Stimulated activated CD4-positive, alpha-beta T cell treated with anti-CD3 and anti-CD28 coated beads, TNF-alpha, amount 100 ng/mL, for 1 hour (primary cell): ENCODE measurements around the gene CAV3.
A peak's percentile ranks its signal among the peaks of the same experiment; 100 is the strongest.

Experiments used
- DNase-seq, 3 donors: peaks; one replicate each; pipeline ENCODE4 v3.0.0-alpha.2; 2020; ENCODE audit warnings: low read depth in 3 of 3, low spot score in 1 of 3

Gene CAV3

DNA sequence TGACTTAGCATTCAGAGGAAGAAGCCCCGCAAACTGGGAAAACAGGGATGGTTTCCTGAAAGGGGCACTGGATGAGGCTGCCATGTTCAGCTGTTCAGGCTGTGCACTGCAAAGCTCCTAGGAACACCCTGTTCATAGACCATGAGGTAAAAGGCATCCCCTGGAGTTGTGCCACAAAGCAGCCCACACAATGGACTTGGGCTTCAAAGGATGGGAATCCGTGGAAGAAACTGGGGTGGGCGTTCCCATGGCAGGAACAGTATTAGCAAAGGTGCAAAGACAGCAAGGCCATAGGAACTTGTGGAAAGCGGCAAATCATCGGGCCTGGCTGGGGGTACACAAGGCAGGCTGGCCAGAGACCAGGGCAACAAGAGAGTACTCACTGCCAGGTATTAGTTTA, 26.9 kb downstream of the CAV3 start:
- DNase-seq: no peak

DNA sequence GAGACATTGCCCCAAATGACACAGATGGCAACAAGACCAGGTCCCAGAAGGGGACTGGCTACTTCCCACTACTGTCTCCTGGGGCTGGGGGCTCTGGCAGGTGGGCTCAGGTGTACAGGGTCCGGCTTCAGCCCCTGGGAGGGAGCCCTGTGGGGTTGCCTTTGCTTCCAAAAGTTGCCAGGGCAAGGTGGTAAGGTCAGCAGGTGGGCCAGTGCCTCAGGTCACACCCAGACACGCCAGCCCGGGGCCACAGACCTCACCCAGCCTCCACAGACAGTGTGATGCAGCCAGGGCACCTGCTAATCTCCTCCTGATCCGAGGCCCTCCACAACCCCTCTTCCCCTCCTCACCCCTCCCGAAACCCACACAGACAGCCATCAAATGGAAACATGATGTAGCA, 28.3 kb downstream of the CAV3 start:
- no peak for DNase-seq

DNA sequence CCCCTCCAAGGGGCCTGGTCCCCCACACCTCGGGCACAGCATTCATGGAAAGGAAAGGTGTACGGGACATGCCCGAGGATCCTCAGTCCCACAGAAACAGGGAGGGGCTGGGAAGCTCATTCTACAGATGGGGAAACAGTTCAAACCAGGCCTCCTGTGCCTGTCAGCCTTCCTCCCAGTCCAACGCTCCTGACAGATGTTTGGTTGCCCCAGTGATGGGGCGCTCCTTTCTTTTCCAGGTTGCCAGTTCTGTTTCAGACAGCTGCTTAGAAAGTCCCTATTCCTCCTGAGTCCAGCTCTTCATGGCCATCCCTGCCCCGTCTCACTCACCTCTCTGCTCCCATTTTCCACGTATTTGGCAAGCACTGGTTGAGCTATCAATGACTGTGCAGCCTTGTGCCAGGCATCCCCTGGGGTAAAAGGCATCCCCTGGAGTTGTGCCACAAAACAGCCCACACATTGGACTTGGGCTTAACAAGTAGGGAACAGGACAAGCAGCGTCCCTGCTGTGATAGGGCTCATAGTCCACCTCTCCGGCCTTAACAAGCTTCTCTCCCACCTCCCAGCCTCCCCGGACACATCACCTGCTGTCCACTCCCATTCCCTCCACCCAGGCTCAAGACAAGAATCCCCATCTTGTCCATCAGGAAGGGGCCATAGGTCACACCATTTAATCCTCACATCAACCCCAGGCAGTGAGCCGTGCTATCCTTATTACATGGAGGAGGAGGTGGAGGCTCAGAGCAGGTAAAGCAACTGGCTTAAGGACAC, 29.2 kb downstream of the CAV3 start:
- no peak for DNase-seq

DNA sequence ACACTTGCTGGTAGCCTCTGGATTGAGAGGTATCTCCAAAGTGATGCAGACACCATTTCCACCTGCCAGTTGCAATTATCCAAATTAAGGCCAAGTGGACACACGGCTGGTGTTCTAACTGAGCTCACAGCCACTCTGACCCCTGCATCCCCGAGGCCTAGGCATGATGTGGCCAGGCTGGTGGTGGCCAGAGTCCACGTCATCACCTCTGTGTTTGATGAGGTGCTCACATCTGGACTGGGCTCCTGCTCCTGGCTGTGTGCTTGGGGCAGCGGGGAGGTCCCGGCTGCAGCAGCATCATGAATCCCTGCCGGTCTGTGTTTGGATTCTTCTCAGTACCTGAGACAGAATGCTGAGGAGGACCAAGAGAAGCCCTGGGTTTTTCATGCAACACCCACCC, 30.9 kb downstream of the CAV3 start:
- no peak for DNase-seq

DNA sequence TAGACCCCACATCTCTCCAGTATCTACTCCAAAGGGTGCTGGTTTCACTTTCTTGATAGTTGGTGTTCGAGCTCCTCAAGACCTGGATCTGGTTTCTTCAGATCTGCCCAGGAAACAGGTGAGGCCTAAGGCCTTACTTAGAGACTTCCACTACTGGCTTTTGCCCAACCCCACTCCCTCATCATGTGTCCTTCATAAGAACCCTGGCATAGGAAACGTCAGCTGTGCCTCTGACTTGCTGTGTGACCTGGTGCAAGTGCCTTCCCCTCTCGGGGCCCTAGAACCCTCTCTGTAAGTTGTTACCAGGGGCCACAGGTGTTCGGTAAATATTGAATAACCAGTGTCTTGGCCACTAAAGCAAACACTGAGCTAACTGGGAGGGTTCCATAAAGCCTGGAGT, 31.9 kb downstream of the CAV3 start:
- DNase-seq: no peak

DNA sequence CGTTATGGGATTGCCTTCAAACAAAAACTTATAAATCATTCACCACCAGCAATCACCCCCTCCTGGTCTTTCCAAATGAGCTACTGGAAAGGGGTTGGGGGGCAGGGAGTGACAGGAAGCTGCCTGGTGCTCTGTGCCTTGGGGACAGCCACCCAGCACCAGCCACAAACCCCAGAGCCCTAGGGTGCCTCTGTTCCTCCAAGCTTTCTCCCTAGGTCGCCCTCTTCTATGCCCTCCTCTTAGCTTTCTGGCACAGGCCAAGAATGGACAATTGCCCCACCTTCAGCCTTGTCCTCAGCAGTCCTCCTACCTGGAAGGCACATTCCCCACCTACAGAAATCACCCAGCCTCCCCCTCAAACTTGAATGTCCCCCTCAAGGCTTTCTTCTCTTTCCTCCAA, 32.5 kb downstream of the CAV3 start:
- no peak for DNase-seq

DNA sequence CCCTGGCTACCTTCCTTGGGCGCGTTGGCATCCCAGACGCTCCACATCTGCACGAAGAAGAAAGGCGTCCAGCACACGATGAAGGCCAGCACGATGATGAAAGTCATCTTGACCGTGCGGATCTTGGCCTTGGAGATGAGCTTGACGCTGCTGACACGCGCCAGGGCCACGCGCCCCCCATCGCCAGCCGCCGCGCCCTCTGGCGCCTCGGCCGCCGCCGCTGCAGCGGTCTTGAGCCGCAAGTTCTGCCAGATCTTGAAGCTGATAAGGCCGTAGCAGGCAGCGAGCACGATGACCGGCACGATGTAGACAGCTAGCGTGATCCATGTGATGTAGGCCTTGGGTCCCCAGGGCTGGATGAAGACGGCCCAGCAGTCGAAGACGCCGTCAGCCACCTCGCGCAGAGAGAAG, 33.7 kb downstream of the CAV3 start:
- no peak for DNase-seq

DNA sequence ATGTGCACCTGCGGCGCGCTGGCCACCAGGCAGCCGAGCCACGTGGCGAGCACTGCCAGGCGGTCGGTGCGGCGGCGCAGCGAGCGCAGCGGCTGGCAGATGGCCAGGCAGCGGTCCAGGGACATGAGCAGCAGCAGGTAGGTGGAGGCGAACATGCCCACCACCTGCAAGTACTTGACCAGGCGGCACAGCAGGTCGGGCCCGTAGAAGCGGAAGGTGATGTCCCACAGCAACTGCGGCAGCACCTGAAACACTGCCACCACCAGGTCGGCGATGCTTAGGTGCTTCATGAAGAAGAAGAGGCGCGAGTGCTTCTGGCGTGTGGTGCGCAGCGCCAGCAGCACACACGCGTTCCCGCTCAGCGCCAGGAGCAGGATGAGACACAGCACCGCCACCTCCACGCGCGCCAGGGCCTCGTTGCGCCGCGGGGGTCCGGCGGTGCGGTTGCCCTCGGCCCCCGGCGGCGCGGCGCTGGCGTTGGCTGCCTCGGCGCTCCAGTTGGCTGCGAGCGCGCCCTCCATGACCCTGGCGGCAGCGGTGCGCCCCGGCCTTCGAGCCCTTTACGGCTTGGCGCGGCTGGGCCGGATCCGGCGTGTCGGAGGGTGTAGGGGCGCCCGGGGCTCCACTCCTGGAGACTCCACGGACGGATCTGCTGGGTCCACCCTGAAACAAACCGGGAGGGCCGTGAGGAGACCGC, 34.2 kb downstream of the CAV3 start:
- no peak for DNase-seq

DNA sequence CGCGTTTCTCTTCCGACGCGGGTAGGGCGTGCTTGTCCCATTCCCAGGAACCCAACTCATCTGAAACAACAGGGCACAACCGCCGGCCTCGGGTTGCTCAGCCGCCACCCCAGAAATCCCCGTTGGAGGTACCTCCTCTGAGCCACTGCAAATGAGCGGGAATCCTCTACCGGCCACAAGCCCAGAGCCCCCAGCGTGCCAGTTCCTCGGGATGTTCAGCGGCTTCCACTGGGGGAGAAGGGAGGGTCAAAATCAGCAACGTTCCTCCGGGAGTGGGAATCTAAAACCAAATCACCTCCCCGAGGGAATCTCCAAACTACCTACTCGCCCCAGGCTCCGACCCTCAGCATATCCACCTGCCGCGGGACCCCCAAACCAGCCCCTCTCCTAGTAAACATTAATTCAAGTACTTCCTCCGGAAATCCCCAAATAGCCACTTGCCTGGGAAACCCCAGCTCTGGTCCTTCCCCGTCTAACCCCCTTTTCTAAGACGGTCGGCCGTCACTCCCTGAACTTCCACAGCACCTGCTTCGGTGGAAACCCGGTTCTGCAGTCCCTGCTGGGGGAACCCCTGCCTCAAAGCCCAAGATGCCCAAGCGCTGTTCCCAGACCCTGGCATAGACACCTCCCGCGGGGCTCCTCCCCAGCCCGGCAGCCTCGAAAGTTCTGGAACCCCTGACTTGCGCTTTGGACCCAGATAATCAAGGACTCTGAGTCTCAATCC, 34.9 kb downstream of the CAV3 start:
- no peak for DNase-seq

DNA sequence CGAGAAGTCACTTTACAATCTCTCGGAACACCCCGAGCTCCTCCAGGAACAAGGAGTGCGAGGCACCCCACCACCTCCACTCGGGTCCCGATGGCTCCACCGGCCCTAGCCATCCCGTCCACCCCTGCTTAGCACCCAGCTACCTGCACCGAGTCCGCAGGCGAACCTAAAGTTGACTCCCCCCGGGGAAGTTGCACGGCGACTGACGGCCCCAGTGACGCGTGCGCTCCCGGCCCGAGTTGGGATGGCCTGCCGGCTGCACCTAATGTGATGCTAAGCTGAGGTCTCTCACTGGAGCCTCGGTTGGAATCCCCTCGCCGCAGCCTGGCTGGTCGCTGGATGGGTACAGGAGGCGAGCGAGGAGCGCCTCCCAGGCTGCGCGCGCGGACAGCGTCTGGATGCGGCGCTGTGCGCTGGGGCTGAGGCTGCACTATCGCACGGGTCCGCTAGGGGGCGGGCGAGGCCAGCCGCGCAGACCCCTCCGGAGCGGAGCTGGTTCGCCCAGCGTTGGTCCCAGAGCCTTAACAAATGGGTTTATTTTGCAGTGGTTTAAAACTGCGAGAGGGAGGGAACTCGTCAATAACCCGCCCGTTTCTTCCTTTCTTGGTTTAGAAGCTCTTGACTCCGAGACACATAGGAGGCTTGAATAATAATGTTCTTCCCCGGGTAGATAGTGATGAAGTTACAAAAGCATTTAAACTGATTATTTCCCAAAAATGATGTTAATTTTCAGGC, 35.7 kb downstream of the CAV3 start, which contains the start of gene OXTR:
TSS of gene OXTR (minus strand) at position 526 of the 735 bp plus-strand sequence. CDS start 1,426 bp downstream, outside the sequence.
- peak in 1 of 3 donors; percentile 46 for DNase-seq

DNA sequence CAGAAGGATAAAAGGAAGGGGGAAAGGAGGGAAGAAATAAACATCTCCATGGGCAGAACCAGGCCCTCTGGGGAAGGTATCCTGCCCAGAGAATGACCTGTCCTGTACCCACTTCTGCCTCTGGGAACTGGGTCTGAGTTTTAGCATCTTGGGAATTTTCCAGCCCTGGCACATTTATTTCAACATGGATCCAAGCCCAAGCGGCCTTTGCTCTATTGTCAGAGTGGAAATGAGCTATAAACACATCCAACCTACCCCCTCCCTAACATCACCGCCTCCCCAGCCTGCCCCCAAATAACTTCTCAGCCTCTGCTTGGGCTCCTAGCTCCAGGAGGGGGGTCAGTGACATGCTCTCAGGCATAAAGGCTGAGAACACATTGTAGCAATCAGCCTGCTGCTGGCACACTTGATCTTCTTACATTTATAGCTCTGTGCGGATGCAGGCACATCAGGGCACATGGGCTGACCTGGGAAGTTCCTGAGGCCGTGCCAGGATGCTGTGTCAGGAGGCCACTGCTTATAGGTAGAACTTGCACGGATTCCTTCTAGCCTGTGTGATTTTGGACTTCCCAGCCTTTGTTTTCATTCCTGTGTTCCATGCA, 40.4 kb downstream of the CAV3 start:
- DNase-seq: no peak

DNA sequence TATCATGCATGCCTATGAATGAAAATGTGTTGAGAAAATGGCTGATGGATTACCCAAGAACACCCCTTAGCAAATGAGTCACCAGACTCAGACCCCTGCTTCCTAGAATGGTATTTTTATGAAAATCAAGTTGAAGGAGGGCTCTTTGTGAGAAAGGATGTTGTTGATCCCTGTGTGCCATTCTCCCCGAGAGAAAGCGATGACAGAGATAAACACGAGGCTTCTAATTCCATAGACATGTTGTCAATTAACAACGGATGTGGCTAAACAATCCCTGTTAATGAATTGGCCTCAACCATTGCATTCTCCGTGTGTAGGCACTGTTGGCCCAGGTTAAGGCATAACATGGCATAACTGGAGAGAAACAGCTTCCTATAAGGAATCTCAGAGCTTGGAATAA, 41.6 kb downstream of the CAV3 start:
- no peak for DNase-seq

DNA sequence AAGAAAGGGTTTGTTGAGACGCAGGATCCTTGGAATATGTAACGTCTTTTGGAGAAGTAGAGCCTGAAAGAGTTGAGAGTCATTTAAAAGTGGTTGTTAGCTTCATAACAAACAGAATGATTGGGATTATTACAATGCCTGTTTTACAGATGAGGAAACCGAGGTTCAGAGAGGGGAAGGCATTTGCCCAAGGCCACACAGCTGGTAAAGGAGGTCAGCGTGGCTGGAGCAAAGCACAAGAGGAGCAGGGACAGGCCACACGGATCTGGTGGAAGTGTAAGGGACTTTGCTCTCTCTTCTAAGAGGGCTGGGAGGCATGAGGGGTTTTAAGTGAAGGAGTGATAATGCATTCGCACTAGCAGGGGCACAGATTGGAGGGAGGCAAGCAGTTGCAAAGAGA, 42.0 kb downstream of the CAV3 start:
- no peak for DNase-seq

DNA sequence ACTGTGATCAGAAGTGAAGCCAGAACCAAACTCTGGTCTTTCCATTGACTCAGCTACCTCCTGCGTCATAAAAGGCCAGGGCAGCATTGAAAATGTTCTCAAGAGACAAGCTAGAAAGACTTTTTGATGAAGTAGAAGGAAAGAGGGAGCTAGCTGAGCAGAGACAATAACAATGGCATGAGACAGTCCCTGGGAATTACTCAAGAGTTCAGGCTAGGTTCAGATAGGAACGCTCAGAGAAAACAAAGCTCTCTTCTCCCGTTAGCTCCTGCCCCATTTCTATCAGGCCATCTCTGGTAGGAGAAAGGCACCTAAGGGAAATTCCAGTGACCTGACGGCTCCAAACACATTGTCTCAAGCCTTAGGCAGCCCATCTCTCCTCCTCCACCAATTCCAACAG, 42.8 kb downstream of the CAV3 start:
- DNase-seq: no peak

DNA sequence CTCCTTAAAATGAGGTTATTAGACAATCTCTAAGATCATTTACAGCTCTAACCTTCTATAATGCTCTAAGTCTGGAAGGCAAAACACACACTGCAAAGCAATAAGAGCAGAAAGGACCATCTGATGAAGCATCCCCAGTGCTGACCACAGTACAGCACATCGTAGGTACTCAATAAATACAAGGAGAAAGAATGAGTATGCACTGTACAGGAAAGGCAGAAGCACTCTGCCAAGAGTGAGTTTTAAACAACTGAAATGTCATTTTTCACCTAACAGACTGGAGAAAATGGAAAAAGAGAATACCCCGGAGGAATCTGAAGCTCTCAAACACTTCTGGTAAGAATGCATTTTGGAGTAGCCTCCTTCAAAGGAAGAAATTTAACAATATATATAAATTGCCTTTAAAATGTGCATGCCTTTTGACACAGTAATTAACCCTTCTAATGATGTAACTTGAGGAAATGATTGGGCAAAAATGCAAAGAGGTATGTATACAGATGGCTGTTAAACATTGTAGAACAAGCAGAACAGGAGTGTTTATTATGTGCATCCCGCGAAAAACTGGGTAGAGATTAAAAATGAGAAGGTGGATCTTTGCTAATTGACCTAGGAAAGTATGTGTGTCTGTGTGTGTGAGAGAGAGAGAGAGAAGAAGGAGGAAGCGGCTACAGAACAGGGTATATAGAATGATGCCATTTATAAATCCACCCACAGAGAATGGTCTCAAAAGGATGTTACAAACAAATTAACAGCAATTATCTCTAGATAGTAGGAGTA, 43.8 kb downstream of the CAV3 start:
- no peak for DNase-seq

DNA sequence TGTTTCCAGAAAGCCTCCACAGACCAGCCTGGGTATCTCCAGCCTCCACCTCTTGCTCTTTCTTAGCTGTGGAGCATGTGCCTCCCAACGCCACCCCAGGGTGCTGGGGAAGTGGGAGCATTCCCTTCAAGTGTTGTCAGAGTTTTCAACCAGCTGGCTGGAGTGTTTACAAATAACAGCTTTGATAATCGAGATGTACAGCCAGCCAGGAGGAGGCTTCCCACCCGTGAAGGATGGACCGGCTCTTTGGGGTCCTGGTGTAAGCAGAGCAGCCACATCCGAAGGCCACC, 44.3 kb downstream of the CAV3 start:
- no peak for DNase-seq

DNA sequence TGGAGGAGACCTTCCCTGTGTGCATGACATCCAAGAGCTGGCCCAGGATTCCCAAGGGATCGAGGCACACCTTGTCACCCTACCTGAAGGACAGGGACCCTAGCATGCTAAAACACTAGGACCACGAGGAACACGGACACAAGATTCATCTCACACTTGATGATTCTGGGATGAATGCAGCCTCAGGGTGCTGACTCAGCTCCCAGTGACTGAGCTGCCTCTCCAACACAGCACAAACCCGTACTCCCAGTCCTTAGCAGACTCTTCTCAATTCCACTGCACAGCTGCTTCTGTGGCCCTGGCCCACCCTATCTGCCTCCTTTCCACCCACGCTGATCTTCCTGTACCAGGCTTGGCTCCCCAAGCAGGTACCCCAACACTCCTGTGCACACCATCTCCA, 44.9 kb downstream of the CAV3 start:
- no peak for DNase-seq

DNA sequence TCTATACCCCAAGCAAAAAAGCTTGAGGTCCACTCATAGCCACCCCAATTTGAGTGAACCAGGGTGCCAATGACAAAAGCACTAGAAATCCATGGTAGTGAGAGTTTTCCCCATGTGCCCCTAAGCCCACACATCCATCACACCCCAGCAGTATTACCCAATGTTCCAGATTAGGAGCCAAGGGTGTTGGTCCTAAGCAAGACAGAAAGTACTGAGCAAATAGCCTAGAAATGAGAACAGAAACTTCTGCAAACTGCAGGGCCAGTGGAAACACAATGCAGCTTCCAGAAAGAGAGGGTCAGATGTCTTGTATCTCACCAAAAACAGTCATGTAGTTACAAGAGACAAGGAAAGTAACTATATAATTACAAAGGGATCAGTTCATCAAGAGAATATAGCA, 46.7 kb downstream of the CAV3 start:
- DNase-seq: no peak

DNA sequence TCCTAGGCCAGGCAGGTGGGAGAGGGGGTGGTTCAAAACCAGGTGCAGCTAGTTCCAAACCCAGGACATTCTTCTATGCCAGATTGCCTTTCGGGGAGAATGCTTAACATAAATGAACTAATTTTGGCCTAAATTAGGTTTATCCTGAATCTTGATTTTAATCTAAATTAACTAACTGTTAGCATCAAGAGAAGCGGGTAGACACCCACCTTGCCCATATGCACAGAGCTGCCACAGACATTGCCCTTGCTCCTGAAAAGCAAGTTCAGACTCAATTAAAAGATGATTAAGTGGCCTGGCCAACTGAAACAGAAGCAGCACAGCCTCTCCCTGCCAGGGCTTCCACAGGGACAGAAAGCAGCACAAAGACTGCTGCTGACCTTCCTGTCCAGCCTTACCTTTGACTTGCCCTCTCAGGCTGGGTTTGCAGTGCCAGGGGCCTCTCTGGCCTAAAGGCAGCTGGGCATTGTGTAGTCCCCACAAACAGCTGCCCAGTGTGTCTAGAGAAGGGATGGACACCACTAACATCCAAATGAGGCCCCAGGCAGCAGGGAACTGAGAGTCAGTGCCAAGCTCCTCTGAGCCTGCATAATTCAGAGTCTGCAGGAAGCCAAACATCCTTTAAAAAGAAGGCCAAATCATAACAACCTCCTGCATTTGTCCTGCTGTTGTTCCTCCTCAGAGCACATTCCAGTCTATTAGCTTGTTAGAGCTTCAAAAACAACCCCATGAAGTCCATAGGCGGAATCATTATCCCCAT, 51.3 kb downstream of the CAV3 start:
- DNase-seq: no peak

DNA sequence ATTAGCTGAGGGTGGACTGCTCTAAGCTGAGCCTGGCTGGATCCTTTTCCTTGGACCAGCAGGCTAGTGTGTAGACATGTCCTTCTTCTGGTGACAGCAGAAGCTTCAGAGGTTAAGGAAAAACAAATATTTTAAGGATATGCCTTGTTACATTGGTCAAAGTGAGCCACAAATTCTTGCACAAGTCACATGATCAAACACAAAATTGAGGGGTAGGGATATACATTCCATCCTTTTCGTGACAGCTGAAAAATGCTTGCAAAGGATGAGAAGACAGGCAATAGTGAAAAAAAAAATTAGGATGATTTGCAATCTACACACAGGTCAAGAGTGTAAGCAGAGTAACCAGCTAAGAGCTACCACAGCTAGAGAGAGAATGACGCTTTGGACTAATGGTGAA, 56.9 kb downstream of the CAV3 start:
- no peak for DNase-seq
